ENCODE measurements around the gene EPHB6.

GRCh38 chr7:142855114-142855743 is 353 bp downstream of the EPHB6 start:
- TF ChIP-seq POLR2AphosphoS5 (IDR thresholded peaks at IDR 0.05; ENCODE audit: low read depth): no peak
- TF ChIP-seq, protein P1, sequence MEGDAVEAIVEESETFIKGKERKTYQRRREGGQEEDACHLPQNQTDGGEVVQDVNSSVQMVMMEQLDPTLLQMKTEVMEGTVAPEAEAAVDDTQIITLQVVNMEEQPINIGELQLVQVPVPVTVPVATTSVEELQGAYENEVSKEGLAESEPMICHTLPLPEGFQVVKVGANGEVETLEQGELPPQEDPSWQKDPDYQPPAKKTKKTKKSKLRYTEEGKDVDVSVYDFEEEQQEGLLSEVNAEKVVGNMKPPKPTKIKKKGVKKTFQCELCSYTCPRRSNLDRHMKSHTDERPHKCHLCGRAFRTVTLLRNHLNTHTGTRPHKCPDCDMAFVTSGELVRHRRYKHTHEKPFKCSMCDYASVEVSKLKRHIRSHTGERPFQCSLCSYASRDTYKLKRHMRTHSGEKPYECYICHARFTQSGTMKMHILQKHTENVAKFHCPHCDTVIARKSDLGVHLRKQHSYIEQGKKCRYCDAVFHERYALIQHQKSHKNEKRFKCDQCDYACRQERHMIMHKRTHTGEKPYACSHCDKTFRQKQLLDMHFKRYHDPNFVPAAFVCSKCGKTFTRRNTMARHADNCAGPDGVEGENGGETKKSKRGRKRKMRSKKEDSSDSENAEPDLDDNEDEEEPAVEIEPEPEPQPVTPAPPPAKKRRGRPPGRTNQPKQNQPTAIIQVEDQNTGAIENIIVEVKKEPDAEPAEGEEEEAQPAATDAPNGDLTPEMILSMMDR (IDR thresholded peaks at IDR 0.05; ENCODE audit: insufficient read depth, low read length): no peak
